ENCODE data around the gene ERMARD.

DNA sequence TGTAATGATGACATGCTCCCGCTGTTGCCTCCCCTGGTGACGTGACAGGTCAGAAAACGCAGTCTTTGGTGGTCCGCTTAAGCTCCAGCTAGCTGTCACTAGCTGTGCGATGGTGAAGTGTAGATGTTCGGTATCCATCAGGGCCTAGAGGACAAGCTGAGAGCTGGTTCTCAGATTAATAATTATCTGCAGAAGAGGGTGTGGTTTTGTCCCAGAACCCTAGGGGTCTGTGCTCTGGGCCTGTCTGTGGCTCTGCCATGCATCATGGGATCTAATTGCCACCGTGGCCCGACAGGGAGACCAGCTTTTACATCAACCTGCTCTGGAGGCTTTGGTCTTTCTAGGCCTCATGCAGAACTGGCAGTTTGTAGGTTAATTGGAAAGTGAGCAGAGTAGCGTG is 34.1 kb downstream of the ERMARD start:
- TF ChIP-seq, protein P1, sequence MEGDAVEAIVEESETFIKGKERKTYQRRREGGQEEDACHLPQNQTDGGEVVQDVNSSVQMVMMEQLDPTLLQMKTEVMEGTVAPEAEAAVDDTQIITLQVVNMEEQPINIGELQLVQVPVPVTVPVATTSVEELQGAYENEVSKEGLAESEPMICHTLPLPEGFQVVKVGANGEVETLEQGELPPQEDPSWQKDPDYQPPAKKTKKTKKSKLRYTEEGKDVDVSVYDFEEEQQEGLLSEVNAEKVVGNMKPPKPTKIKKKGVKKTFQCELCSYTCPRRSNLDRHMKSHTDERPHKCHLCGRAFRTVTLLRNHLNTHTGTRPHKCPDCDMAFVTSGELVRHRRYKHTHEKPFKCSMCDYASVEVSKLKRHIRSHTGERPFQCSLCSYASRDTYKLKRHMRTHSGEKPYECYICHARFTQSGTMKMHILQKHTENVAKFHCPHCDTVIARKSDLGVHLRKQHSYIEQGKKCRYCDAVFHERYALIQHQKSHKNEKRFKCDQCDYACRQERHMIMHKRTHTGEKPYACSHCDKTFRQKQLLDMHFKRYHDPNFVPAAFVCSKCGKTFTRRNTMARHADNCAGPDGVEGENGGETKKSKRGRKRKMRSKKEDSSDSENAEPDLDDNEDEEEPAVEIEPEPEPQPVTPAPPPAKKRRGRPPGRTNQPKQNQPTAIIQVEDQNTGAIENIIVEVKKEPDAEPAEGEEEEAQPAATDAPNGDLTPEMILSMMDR (IDR thresholded peaks at IDR 0.05), result no peak
- TF ChIP-seq POLR2A (IDR thresholded peaks at IDR 0.05), result no peak

All from esophagus squamous epithelium (tissue), 4 donors.